GM12878 (cell line): Measurements from ENCODE around the gene SV2B. TPM values are rescaled to one million over a fixed set of nuclear protein-coding genes. Genes with fewer than 3 reads are reported as not detected.

ENCODE experiments used
- ATAC-seq: fragments of 200-7000 bp; cut with Tn5 transposase; 3 replicates; pipeline ENCODE4 v1.9.1; 2020; ENCODE audit warnings: mild to moderate bottlenecking, moderate library complexity
- BruUV-seq: library from RNA; stranded (reverse); fragments of 400-500 nt; replicated peaks from 2 replicates; lab custom pipeline; 2021; lab: Mats Ljungman, UMichigan
- CTCF ChIA-PET: fragments of 300-600 bp; sonication (Branson Sonifier 250); formaldehyde crosslinking; extraction: SDS; loops from one replicate; lab custom pipeline; 2021; ENCODE audit warnings: inconsistent platforms; lab: Yijun Ruan, JAX
- POLR2A ChIA-PET: fragments of 350-600 bp; formaldehyde crosslinking; extraction: SDS; loops from one replicate; lab custom pipeline; 2021; ENCODE audit warnings: inconsistent platforms; lab: Charles Lee
- RAD21 ChIA-PET: fragments of 300-600 bp; sonication (Branson Sonifier 250); formaldehyde crosslinking; loops from one replicate; lab custom pipeline; 2023; ENCODE audit warnings: antibody characterized with exemption; ENCODE audit not compliant: unreplicated experiment; lab: Charles Lee
- SMC1A ChIA-PET: fragments of 300-600 bp; sonication (Branson Sonifier 250); formaldehyde crosslinking; loops from one replicate; lab custom pipeline; 2023; ENCODE audit not compliant: unreplicated experiment, uncharacterized antibody; lab: Charles Lee
- DNase-seq: peaks from one replicate; pipeline ENCODE4 v3.0.0-alpha.2; 2011; ENCODE audit warnings: low read depth, low spot score
- FAIRE-seq: peaks from 3 replicates; lab custom pipeline; 2011; peaks lifted over from hg19 to GRCh38; lab: Jason Lieb, UNC
- H2AFZ ChIP-seq: 2 replicates; pipeline ENCODE4 v1.6.0; 2011; ENCODE audit warnings: low read depth, low read length, control low read depth; ENCODE audit not compliant: control insufficient read depth
- H3K27ac ChIP-seq: 2 replicates; pipeline ENCODE4 v1.5.1; 2011; ENCODE audit warnings: control low read depth; ENCODE audit not compliant: control insufficient read depth, insufficient read depth
- H3K27me3 ChIP-seq, 2 experiments: replicated peaks in 1 of 2; 2 replicates each; pipeline versions ENCODE4 v1.6.0 to v1.6.1; 2011; ENCODE audit warnings: low read length in 1 of 2; ENCODE audit not compliant: control insufficient read depth in 2 of 2, insufficient read depth in 2 of 2
- H3K36me3 ChIP-seq, 2 experiments: 2 replicates each; pipeline ENCODE4 v1.5.1; 2011; ENCODE audit warnings: low read length in 1 of 2; ENCODE audit not compliant: control insufficient read depth in 2 of 2, insufficient read depth in 2 of 2
- H3K4me1 ChIP-seq: 2 replicates; pipeline ENCODE4 v1.6.1; 2011; ENCODE audit warnings: mild to moderate bottlenecking, low read length, moderate library complexity, mixed read lengths; ENCODE audit not compliant: control insufficient read depth, insufficient read depth
- H3K4me2 ChIP-seq: 2 replicates; pipeline ENCODE4 v1.6.0; 2011; ENCODE audit warnings: control low read depth; ENCODE audit not compliant: control insufficient read depth, insufficient read depth
- H3K4me3 ChIP-seq: fragments of 200-600 bp; sonication (generic); 2 replicates; pipeline ENCODE4 v1.5.1; 2016
- H3K79me2 ChIP-seq: 2 replicates; pipeline ENCODE4 v1.6.0; 2011; ENCODE audit warnings: low read length; ENCODE audit not compliant: control insufficient read depth, insufficient read depth
- H3K9ac ChIP-seq: 2 replicates; pipeline ENCODE4 v1.8.0; 2011; ENCODE audit warnings: low read length, control low read depth, mixed read lengths; ENCODE audit not compliant: control insufficient read depth, insufficient read depth
- H3K9me3 ChIP-seq: replicated peaks from 3 replicates; pipeline ENCODE4 v1.5.1; 2011; ENCODE audit warnings: mild to moderate bottlenecking, low read length; ENCODE audit not compliant: control insufficient read depth, insufficient read depth
- H4K20me1 ChIP-seq: 2 replicates; pipeline ENCODE4 v1.6.0; 2011; ENCODE audit not compliant: control insufficient read depth, insufficient read depth
- CTCF ChIP-seq, 3 experiments: IDR thresholded peaks in 2 of 3; conservative IDR thresholded peaks in 1 of 3; 2 replicates each; pipeline ENCODE4 v1.5.1; 2011; ENCODE audit warnings: low read depth in 3 of 3, low read length in 3 of 3, mild to moderate bottlenecking in 3 of 3, control low read depth in 2 of 3, moderate library complexity in 2 of 3, inconsistent platforms in 1 of 3, mixed read lengths in 1 of 3; ENCODE audit not compliant: control insufficient read depth in 2 of 3, insufficient read depth in 1 of 3; ENCODE audit errors: extremely low read depth in 1 of 3
- PKNOX1 ChIP-seq: fragments of 450-650 bp; IDR thresholded peaks from 2 replicates; pipeline ENCODE4 v1.6.1; 2016; ENCODE audit warnings: mild to moderate bottlenecking
- YY1 ChIP-seq: IDR thresholded peaks from 2 replicates; pipeline ENCODE4 v1.6.1; 2011; ENCODE audit warnings: low read depth, mild to moderate bottlenecking, low read length
- WGBS: methylation state at CpG from one replicate; pipeline ENCODE4 v1.1.6; 2016; ENCODE audit warnings: low lambda C conversion rate; ENCODE audit not compliant: insufficient replicate concordance, insufficient coverage; ENCODE audit errors: missing lambda C conversion rate; 5-methylcytosine and 5-hydroxymethylcytosine counted together
- in situ Hi-C: fragments of 300-500 bp; cut with MboI; formaldehyde crosslinking; loops from 9 replicates; pipeline ENCODE4 v1.14.3; 2018; ENCODE audit warnings: mixed read lengths
- intact Hi-C: fragments of 100-400 bp; cut with micrococcal nuclease; formaldehyde crosslinking; loops from one replicate; pipeline ENCODE4 v1.14.2; 2022; ENCODE audit not compliant: unreplicated experiment
- polyA plus RNA-seq, 11 experiments: library from polyadenylated mRNA; depleted of rRNA in 4 of 11; unstranded in 6 of 11; stranded (reverse) in 5 of 11; fragments of >200 nt; fragmentation: Nextera tagmentation in 4 of 11; fragmentation: Illumina TruSeq in 1 of 11; extraction: Ambion mirVana in 4 of 11; extraction: Trizol in 1 of 11; gene quantifications; 1 replicate in 1 of 11; 2 replicates in 10 of 11; pipeline versions ENCODE4 v1.2.1 to v1.2.3, GENCODE V29; 2011 to 2016; ENCODE audit warnings: inconsistent platforms in 2 of 11, missing spikeins in 2 of 11, low read depth in 1 of 11
- total RNA-seq, 4 experiments: library from RNA; depleted of rRNA in 3 of 4; stranded (reverse); fragments of >200 nt in 3 of 4; fragmentation: Illumina TruSeq in 1 of 4; extraction: Trizol in 1 of 4; gene quantifications; 2 replicates each; pipeline versions ENCODE4 v1.2.1 to v1.2.3, GENCODE V29; 2013 to 2021

The SV2B gene
- total and polyA plus RNA-seq, 10 of the 15 experiments (the other 5 are each of a cell fraction or from before 2014, with no cell fraction given), result 0.03 to 1.7 (median 1.3) TPM

GRCh38 chr15:91268510-91268909, 168.5 kb downstream of the SV2B start:
- H3K27me3 ChIP-seq, result no peaks in the 10 kb centered on the region; a peak in 1 of 4 replicates
- H3K27ac ChIP-seq, result no peak overlapping the region
- FAIRE-seq (no peak), ATAC-seq (peak; percentile 65), DNase-seq (no peak)
- CTCF ChIA-PET, result interaction anchor here (0.6 to 2.8 kb wide), 10 partner anchors 11 to 337 kb away, joined by 3 to 27 read pairs (median 4); no protein-coding TSS in a partner anchor
- no peaks in the 10 kb centered on the region for H3K36me3 ChIP-seq
- H3K9ac ChIP-seq, result no peak overlapping the region
- TF ChIP-seq PKNOX1, result no peak
- TF ChIP-seq YY1, result peak; percentile 90
- TF ChIP-seq CTCF (IDR thresholded peaks at IDR 0.05 in 2 of 3, conservative IDR thresholded peaks at IDR 0.05 in 1 of 3; ENCODE audit: control insufficient read depth in 2 of 3, extremely low read depth in 1 of 3, insufficient read depth in 1 of 3, low read depth in 3 of 3, low read length in 3 of 3), result peak in 2 of 3 experiments; percentile 44 to 45; a peak in 4 of 6 replicates
- RAD21 ChIA-PET, result interaction anchor here (1.1 to 1.2 kb wide), 2 partner anchors 21 to 213 kb away, joined by 3 to 4 read pairs; no protein-coding TSS in a partner anchor
- WGBS, result 72% methylated on average over 11 of the region's 11 CpGs
- no peak overlapping the region for H3K4me2 ChIP-seq
- no peaks in the 10 kb centered on the region for H3K9me3 ChIP-seq
- no peak overlapping the region for H3K4me3 ChIP-seq
- in situ Hi-C loops, result no loop called here
- intact Hi-C loops, result no loop called here
- SMC1A ChIA-PET, result interaction anchor here (0.6 to 0.7 kb wide), 4 partner anchors 31 to 1279 kb away, joined by 3 read pairs; no protein-coding TSS in a partner anchor
- H2AFZ ChIP-seq, result no peak overlapping the region
- POLR2A ChIA-PET, result no interaction called here
- no TSS peak for BruUV-seq
- no peaks in the 10 kb centered on the region for H4K20me1 ChIP-seq
- no peaks in the 10 kb centered on the region for H3K79me2 ChIP-seq
- H3K4me1 ChIP-seq, result no peaks in the 10 kb centered on the region
